Brain pericyte (primary cell): ENCODE results near the gene CPO.

Source experiments
- DNase-seq: peaks from one replicate; pipeline ENCODE4 v3.0.0-alpha.2; 2012; ENCODE audit warnings: low read depth, low spot score

Gene CPO

DNA sequence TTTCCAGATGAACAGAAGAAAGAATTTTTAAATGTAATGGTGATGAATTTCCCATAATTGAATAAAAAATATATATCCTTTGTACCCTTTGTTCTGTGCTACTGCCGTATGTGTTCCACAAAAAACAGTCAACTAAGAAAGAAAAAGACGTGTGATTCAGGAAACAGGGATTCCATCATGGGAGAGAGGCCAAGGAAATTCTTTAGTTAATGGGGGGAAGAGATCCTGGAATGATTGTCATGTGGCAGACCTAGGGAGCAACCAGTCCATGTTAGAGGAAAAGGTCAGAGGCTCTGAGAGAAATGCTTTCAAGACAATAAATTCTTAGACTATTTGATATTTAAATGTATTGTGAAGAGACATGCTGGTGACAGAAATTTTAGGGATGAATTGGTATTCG, 76.6 kb downstream of the CPO start:
- DNase-seq: no peak
